DOHH2 (cell line): ENCODE measurements around the gene FAM120C.

ENCODE experiments used
- CTCF ChIP-seq: fragments of 200-600 bp; sonication (generic); IDR thresholded peaks from one replicate; pipeline ENCODE4 v1.5.1; 2014; ENCODE audit warnings: antibody characterized with exemption, mild to moderate bottlenecking, low read depth, low read length; ENCODE audit not compliant: poor library complexity, severe bottlenecking
- EZH2phosphoT487 ChIP-seq: fragments of 200-600 bp; sonication (generic); IDR thresholded peaks from 2 replicates; pipeline ENCODE4 v1.6.1; 2017; ENCODE audit warnings: borderline replicate concordance, mild to moderate bottlenecking, antibody characterized with exemption, low read length, moderate library complexity, mixed read lengths

- TF ChIP-seq CTCF, result no peak
- no peak for TF ChIP-seq EZH2phosphoT487
Measured at GRCh38 chrX:54177306-54177705, 5.7 kb downstream of the FAM120C start.
